A549 (cell line): ENCODE results near the gene MLNR. TPM values are rescaled to one million over a fixed set of nuclear protein-coding genes. Genes with fewer than 3 reads are reported as not detected.

Source experiments
- ATAC-seq, 2 experiments: fragments of 200-7000 bp in 1 of 2; fragments of >200 bp in 1 of 2; cut with Nextera tagmentation in 1 of 2; cut with Tn5 transposase in 1 of 2; 3 replicates each; pipeline versions ENCODE4 v1.8.0 to v1.9.1; 2018 to 2020; ENCODE audit warnings: mild to moderate bottlenecking in 1 of 2, moderate library complexity in 1 of 2
- CTCF ChIA-PET: fragments of 300-600 bp; sonication (Branson Sonifier 250); formaldehyde crosslinking; extraction: SDS; loops from one replicate; lab custom pipeline; 2021; ENCODE audit warnings: antibody characterized with exemption, inconsistent platforms; lab: Yijun Ruan, JAX
- POLR2A ChIA-PET: fragments of 350-600 bp; formaldehyde crosslinking; extraction: SDS; loops from one replicate; lab custom pipeline; 2021; ENCODE audit warnings: antibody characterized with exemption, inconsistent platforms; lab: Yijun Ruan, JAX
- DNase-seq, 2 experiments: peaks; one replicate each; pipeline versions ENCODE4 v3.0.0 to v3.0.0-alpha.2; 2011 to 2016; ENCODE audit warnings: low read depth in 1 of 2, low spot score in 1 of 2
- FAIRE-seq: peaks from 2 replicates; lab custom pipeline; 2011; peaks lifted over from hg19 to GRCh38; lab: Jason Lieb, UNC
- H3K27ac ChIP-seq, 2 experiments: fragments of >200 bp; sonication (Bioruptor Twin); formaldehyde crosslinking; 3 replicates each; pipeline ENCODE4 v1.5.1; 2016 to 2017
- H3K4me1 ChIP-seq: fragments of >200 bp; sonication (Bioruptor Twin); formaldehyde crosslinking; 3 replicates; pipeline ENCODE4 v1.6.1; 2016
- H3K4me2 ChIP-seq: fragments of >200 bp; sonication (Bioruptor Twin); formaldehyde crosslinking; 3 replicates; pipeline ENCODE4 v1.6.1; 2016
- H3K4me3 ChIP-seq: fragments of >200 bp; sonication (Bioruptor Twin); formaldehyde crosslinking; 3 replicates; pipeline ENCODE4 v1.5.1; 2016
- H3K9me3 ChIP-seq: fragments of >200 bp; sonication (Bioruptor Twin); formaldehyde crosslinking; 3 replicates; pipeline ENCODE4 v1.6.1; 2016
- CBX8 ChIP-seq: fragments of 200-600 bp; sonication (generic); IDR thresholded peaks from 2 replicates; pipeline ENCODE4 v1.6.1; 2016
- CEBPB ChIP-seq, 2 experiments: fragments of >200 bp in 1 of 2; sonication (Bioruptor Twin) in 1 of 2; formaldehyde crosslinking in 1 of 2; IDR thresholded peaks; 2 replicates each; pipeline ENCODE4 v1.6.1; 2012 to 2016
- CHD2 ChIP-seq: fragments of 150-350 bp; IDR thresholded peaks from 2 replicates; pipeline ENCODE4 v1.6.1; 2014; ENCODE audit warnings: low read length; ENCODE audit not compliant: partially characterized antibody
- EHF ChIP-seq: fragments of 250-450 bp; sonication (Bioruptor Pico); IDR thresholded peaks from 2 replicates; pipeline ENCODE4 v1.5.0; 2020; ENCODE audit warnings: mild to moderate bottlenecking
- EHMT2 ChIP-seq: fragments of 200-600 bp; sonication (generic); IDR thresholded peaks from 2 replicates; pipeline ENCODE4 v1.6.1; 2016; ENCODE audit warnings: antibody characterized with exemption, low read depth, mild to moderate bottlenecking, moderate library complexity
- ESRRA ChIP-seq: fragments of 150-350 bp; IDR thresholded peaks from 2 replicates; pipeline ENCODE4 v1.6.1; 2014; ENCODE audit warnings: mild to moderate bottlenecking, low read length, borderline replicate concordance
- HDAC2 ChIP-seq: fragments of 200-600 bp; sonication (generic); IDR thresholded peaks from 2 replicates; pipeline ENCODE4 v1.6.1; 2016
- HOXB13 ChIP-seq: fragments of 250-450 bp; sonication (Bioruptor Pico); IDR thresholded peaks from 2 replicates; pipeline ENCODE4 v1.5.0; 2020; ENCODE audit warnings: low read depth, mild to moderate bottlenecking, moderate library complexity
- JUN ChIP-seq, 2 experiments: fragments of >200 bp; sonication (Bioruptor Twin); formaldehyde crosslinking; IDR thresholded peaks; 2 replicates in 1 of 2; 3 replicates in 1 of 2; pipeline ENCODE4 v1.6.1; 2016 to 2017
- MAZ ChIP-seq: fragments of 150-350 bp; IDR thresholded peaks from 2 replicates; pipeline ENCODE4 v1.6.1; 2014; ENCODE audit warnings: antibody characterized with exemption, low read depth, low read length, borderline replicate concordance
- MYC ChIP-seq: IDR thresholded peaks from 2 replicates; pipeline ENCODE4 v1.6.1; 2012; ENCODE audit warnings: mild to moderate bottlenecking, inconsistent platforms, low read length, improper control_type of control experiment, borderline replicate concordance
- NPAS2 ChIP-seq: fragments of 250-450 bp; sonication (Bioruptor Pico); IDR thresholded peaks from 2 replicates; pipeline ENCODE4 v1.8.0; 2022; ENCODE audit warnings: mild to moderate bottlenecking, moderate library complexity, borderline replicate concordance
- NR3C1 ChIP-seq: fragments of >200 bp; sonication (Bioruptor Twin); formaldehyde crosslinking; IDR thresholded peaks from 3 replicates; pipeline ENCODE4 v1.6.1; 2017
- RAD21 ChIP-seq, 2 experiments: fragments of >200 bp in 1 of 2; sonication (Bioruptor Twin) in 1 of 2; formaldehyde crosslinking in 1 of 2; IDR thresholded peaks in 1 of 2; conservative IDR thresholded peaks in 1 of 2; 2 replicates in 1 of 2; 3 replicates in 1 of 2; pipeline ENCODE4 v1.6.1; 2012 to 2018; ENCODE audit warnings: inconsistent platforms in 1 of 2
- RARB ChIP-seq: fragments of 250-450 bp; sonication (Bioruptor Pico); IDR thresholded peaks from 2 replicates; pipeline ENCODE4 v1.8.0; 2021; ENCODE audit warnings: mild to moderate bottlenecking, moderate library complexity
- RCOR1 ChIP-seq: fragments of 150-350 bp; IDR thresholded peaks from 2 replicates; pipeline ENCODE4 v1.6.1; 2014; ENCODE audit warnings: antibody characterized with exemption, low read length, low read depth
- RNF2 ChIP-seq: fragments of 200-600 bp; sonication (generic); IDR thresholded peaks from 2 replicates; pipeline ENCODE4 v1.6.1; 2016; ENCODE audit warnings: low read depth, mild to moderate bottlenecking, antibody characterized with exemption, moderate library complexity, borderline replicate concordance
- SMC3 ChIP-seq: fragments of >200 bp; sonication (Bioruptor Twin); formaldehyde crosslinking; IDR thresholded peaks from 3 replicates; pipeline ENCODE4 v1.6.1; 2018; ENCODE audit warnings: inconsistent platforms
- ZC3H11A ChIP-seq: fragments of 450-650 bp; IDR thresholded peaks from 2 replicates; pipeline ENCODE4 v1.6.1; 2014; ENCODE audit warnings: antibody characterized with exemption, mild to moderate bottlenecking
- ZFP36 ChIP-seq: fragments of 450-650 bp; IDR thresholded peaks from 2 replicates; pipeline ENCODE4 v1.6.1; 2014; ENCODE audit warnings: borderline replicate concordance; ENCODE audit not compliant: partially characterized antibody
- WGBS: methylation state at CpG from one replicate; pipeline ENCODE4 v1.1.6; 2017; ENCODE audit errors: missing lambda C conversion rate; 5-methylcytosine and 5-hydroxymethylcytosine counted together
- polyA plus RNA-seq, 4 experiments: library from polyadenylated mRNA; depleted of rRNA in 3 of 4; stranded (reverse); fragments of >200 nt; fragmentation: RNase III in 1 of 4; extraction: RNeasy Plus Mini Kit Qiagen cat#74134 plus additional on column Dnase treatment in 1 of 4; gene quantifications; 2 replicates in 3 of 4; 3 replicates in 1 of 4; pipeline ENCODE4 v1.2.3, GENCODE V29; 2011 to 2017
- TF ChIP-seq, protein P1 (sequence below): IDR thresholded peaks from 2 replicates; pipeline ENCODE4 v1.6.1; 2012
- TF ChIP-seq, protein P2 (sequence below): fragments of 450-650 bp; IDR thresholded peaks from 2 replicates; pipeline ENCODE4 v1.6.1; 2014; ENCODE audit warnings: antibody characterized with exemption

The MLNR gene
- polyA plus RNA-seq, 2 of the 4 experiments (the other 2 are of a cell fraction), result 0.30 to 0.63 TPM

DNA sequence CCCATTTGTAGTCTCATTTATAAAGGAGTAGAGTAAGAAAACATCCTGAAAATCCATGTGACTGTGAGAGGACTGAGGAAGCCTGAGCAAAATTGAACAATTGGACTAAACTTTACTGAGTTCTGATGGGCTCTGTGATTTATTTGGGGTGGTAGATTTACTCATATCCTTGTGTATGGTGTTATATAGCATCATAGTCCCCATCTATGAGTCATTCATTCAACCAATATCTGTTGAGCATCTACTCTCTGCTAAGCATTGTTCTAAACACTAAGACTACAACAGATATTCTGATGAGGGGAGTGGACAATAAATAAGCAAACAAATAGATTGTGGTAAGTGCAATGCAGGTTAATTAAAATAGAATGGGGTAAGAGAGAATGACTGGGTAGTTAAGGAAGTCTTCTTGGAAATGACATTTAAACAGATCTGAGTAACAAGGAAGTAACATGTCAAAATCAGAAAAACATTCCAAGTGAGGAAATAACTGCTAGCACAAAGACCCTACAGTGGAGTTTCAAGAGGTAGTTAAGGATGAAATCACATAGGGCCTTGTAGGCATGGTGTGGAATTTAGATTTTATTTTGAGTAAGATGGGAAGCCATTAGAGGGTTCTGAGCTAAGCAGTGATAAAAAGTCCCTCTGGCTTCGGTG is 36.3 kb upstream of the MLNR start:
- FAIRE-seq, result no peak
- POLR2A ChIA-PET, result no interaction called here

DNA sequence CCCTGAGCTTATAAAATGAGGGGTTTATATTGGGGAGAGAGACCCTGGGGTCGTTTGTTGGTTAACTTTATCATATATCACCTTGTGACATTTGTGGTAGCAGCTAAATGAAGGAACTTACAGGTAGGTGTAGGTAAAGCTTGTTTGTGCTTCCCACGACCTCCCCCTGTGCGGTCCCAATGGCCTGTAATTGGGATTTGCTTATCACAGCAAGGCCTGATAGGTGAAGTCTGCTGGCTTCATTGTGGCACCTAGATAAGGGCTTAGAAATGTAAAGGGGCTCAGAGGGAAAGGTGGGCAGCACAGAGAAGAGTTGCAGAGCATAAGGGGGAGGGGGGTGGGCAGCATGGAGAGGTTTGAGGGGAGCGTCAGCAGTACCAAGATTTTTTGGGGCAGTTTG is 35.5 kb upstream of the MLNR start:
- no peaks in the 10 kb centered on the region for H3K9me3 ChIP-seq
- H3K4me3 ChIP-seq, result no peak overlapping the region
- DNase-seq, result no peak
- no peaks in the 10 kb centered on the region; the same call in 2 of the 3 replicates for H3K4me1 ChIP-seq
- no peak for TF ChIP-seq NR3C1
- TF ChIP-seq, protein P1, sequence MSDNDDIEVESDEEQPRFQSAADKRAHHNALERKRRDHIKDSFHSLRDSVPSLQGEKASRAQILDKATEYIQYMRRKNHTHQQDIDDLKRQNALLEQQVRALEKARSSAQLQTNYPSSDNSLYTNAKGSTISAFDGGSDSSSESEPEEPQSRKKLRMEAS, result no peak
- no peak for TF ChIP-seq HDAC2
- TF ChIP-seq MAZ, result no peak
- no peak for TF ChIP-seq ZC3H11A
- no peak for TF ChIP-seq EHMT2
- TF ChIP-seq RCOR1, result no peak
- TF ChIP-seq ZFP36, result no peak
- no peak for TF ChIP-seq EHF (CRISPR knock-in tag)
- no peak for TF ChIP-seq MYC
- TF ChIP-seq, all 56 proteins: peak for 0
- Histone ChIP-seq H3K27ac (no peak overlapping the region), H3K4me2 (no peak overlapping the region)
- FAIRE-seq, result no peak
- ChIA-PET POLR2A (no interaction called here), CTCF (interaction anchor here (1.0 kb wide), 1 partner anchor 96 kb away, joined by 3 read pairs; no protein-coding TSS in a partner anchor)
- no peak for ATAC-seq
- 74% methylated on average over 4 of the region's 4 CpGs for WGBS

More for the DNA sequence above, 36.3 kb upstream of the MLNR start:
- TF ChIP-seq CEBPB (IDR thresholded peaks at IDR 0.05), result no peak
- Histone ChIP-seq H3K9me3 (no peaks in the 10 kb centered on the region), H3K4me1 (no peaks in the 10 kb centered on the region; the same call in 2 of the 3 replicates), H3K27ac (no peak overlapping the region), H3K4me2 (no peak overlapping the region), H3K4me3 (no peak overlapping the region)
- CTCF ChIA-PET, result interaction anchor here (1.0 kb wide), 1 partner anchor 97 kb away, joined by 3 read pairs; no protein-coding TSS in a partner anchor
- DNase-seq (no peak), ATAC-seq (no peak)
- 95% methylated on average over 1 of the region's 1 CpG for WGBS

DNA sequence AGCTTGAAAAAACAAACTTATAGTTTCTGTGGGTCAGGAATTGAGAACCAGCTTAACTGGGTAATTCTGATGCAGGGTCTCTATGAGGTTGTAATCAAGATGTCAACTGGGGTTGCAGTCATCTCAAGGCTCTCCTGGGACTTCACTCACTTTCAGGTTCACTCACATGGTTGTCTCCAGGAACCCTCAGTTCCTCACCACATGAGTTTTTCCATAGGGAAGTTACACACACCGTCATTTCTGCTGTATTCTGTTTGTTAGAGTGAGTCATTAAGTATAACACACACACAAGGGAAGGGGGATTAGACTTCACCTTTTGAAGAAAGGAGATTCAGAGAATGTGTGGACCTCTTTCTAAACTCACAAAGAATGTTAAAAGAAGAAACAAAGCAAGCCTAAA is 34.9 kb upstream of the MLNR start:
- DNase-seq, result peak in 1 of 2 experiments; percentile 4
- TF ChIP-seq JUN (IDR thresholded peaks at IDR 0.05) (no peak), CBX8 (no peak), ESRRA (no peak), SMC3 (no peak), NPAS2 (CRISPR knock-in tag) (no peak), CHD2 (no peak), RNF2 (no peak), RAD21 (conservative IDR thresholded peaks at IDR 0.05 in 1 of 2, IDR thresholded peaks at IDR 0.05 in 1 of 2) (no peak), RARB (CRISPR knock-in tag) (no peak), MYC (no peak), HOXB13 (CRISPR knock-in tag) (no peak)
- TF ChIP-seq, protein P2, sequence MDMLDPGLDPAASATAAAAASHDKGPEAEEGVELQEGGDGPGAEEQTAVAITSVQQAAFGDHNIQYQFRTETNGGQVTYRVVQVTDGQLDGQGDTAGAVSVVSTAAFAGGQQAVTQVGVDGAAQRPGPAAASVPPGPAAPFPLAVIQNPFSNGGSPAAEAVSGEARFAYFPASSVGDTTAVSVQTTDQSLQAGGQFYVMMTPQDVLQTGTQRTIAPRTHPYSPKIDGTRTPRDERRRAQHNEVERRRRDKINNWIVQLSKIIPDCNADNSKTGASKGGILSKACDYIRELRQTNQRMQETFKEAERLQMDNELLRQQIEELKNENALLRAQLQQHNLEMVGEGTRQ, result no peak
- TF ChIP-seq, protein P1, result no peak
- TF ChIP-seq, all 56 proteins: peak for 0
- no peak overlapping the region for H3K27ac ChIP-seq
- H3K4me3 ChIP-seq, result no peak overlapping the region
- H3K9me3 ChIP-seq, result no peaks in the 10 kb centered on the region
- no peak overlapping the region for H3K4me2 ChIP-seq
- 48% methylated on average over 1 of the region's 1 CpG for WGBS
- no peak for ATAC-seq
- POLR2A ChIA-PET, result no interaction called here
- FAIRE-seq, result no peak
- CTCF ChIA-PET, result no interaction called here
- H3K4me1 ChIP-seq, result no peaks in the 10 kb centered on the region; the same call in 2 of the 3 replicates
